Activated naive CD4-positive, alpha-beta T cell treated with anti-CD3 and anti-CD28 coated beads, Interleukin-2, amount 10 ng/mL, durations not matched to agents 7 days and 5 days (primary cell): ENCODE data around the gene MTUS2.
"Not testable (repeated sequence)": the region's sequence is repeated elsewhere in the genome, so short reads cannot be mapped to it uniquely, and the experiment has no call there.

ENCODE experiments used
- CTCF ChIA-PET: fragments of 350-600 bp; sonication (Branson Sonifier 250); formaldehyde crosslinking; loops from one replicate; lab custom pipeline; 2021; ENCODE audit warnings: antibody characterized with exemption; lab: Charles Lee
- DNase-seq: peaks from one replicate; pipeline ENCODE4 v3.0.0-alpha.2; 2020
- H3K27ac Mint-ChIP-seq: one replicate; pipeline ENCODE4 v1.8.0; 2021; ENCODE audit warnings: mild to moderate bottlenecking, moderate library complexity, mixed read lengths
- H3K27me3 Mint-ChIP-seq: one replicate; pipeline ENCODE4 v1.8.0; 2021; ENCODE audit warnings: mild to moderate bottlenecking, mixed read lengths
- H3K36me3 Mint-ChIP-seq: one replicate; pipeline ENCODE4 v1.8.0; 2021; ENCODE audit warnings: mixed read lengths
- H3K4me1 Mint-ChIP-seq: one replicate; pipeline ENCODE4 v1.8.0; 2021; ENCODE audit warnings: mixed read lengths
- H3K4me3 Mint-ChIP-seq: one replicate; pipeline ENCODE4 v1.8.0; 2021; ENCODE audit warnings: mild to moderate bottlenecking, moderate library complexity, mixed read lengths
- H3K9me3 Mint-ChIP-seq: one replicate; pipeline ENCODE4 v1.8.0; 2021; ENCODE audit warnings: mixed read lengths

Gene MTUS2

GRCh38 chr13:29386246-29386645 is 566.1 kb downstream of the MTUS2 start:
- Mint-ChIP-seq H3K27me3 (no peaks in the 10 kb centered on the region), H3K27ac (no peak overlapping the region), H3K9me3 (peaks cover 2% of the 10 kb centered on the region), H3K4me3 (no peak overlapping the region), H3K36me3 (no peaks in the 10 kb centered on the region), H3K4me1 (no peaks in the 10 kb centered on the region)
- CTCF ChIA-PET = no interaction called here
- DNase-seq = no peak

GRCh38 chr13:29390598-29390997 is 570.5 kb downstream of the MTUS2 start:
- H3K4me3 Mint-ChIP-seq, H3K9me3 Mint-ChIP-seq, H3K36me3 Mint-ChIP-seq: not testable (repeated sequence)

GRCh38 chr13:29396446-29396845 is 576.3 kb downstream of the MTUS2 start:
- Mint-ChIP-seq H3K4me3 (no peak overlapping the region), H3K4me1 (no peaks in the 10 kb centered on the region), H3K27ac (no peak overlapping the region), H3K9me3 (no peaks in the 10 kb centered on the region), H3K27me3 (peaks cover 8% of the 10 kb centered on the region), H3K36me3 (no peaks in the 10 kb centered on the region)
- DNase-seq = no peak
- CTCF ChIA-PET = no interaction called here

More at GRCh38 chr13:29390598-29390997, 570.5 kb downstream of the MTUS2 start:
- CTCF ChIA-PET, H3K4me1 Mint-ChIP-seq, DNase-seq, H3K27ac Mint-ChIP-seq, H3K27me3 Mint-ChIP-seq: not testable (repeated sequence)

- Mint-ChIP-seq H3K27me3 (peaks cover 9% of the 10 kb centered on the region), H3K9me3 (no peaks in the 10 kb centered on the region), H3K4me1 (no peaks in the 10 kb centered on the region), H3K4me3 (no peak overlapping the region), H3K36me3 (no peaks in the 10 kb centered on the region), H3K27ac (no peak overlapping the region)
- CTCF ChIA-PET = no interaction called here
- DNase-seq = no peak
Observed at GRCh38 chr13:29397265-29397664, 577.1 kb downstream of the MTUS2 start.

GRCh38 chr13:29402166-29402636 is 582.1 kb downstream of the MTUS2 start:
- no peak overlapping the region for H3K4me3 Mint-ChIP-seq
- H3K9me3 Mint-ChIP-seq = no peaks in the 10 kb centered on the region
- H3K36me3 Mint-ChIP-seq = no peaks in the 10 kb centered on the region
- peaks cover 10% of the 10 kb centered on the region for H3K27me3 Mint-ChIP-seq
- DNase-seq = no peak
- no peak overlapping the region for H3K27ac Mint-ChIP-seq
- CTCF ChIA-PET = no interaction called here
- no peaks in the 10 kb centered on the region for H3K4me1 Mint-ChIP-seq

- Mint-ChIP-seq H3K4me3 (no peak overlapping the region), H3K4me1 (no peaks in the 10 kb centered on the region), H3K27me3 (peaks cover 10% of the 10 kb centered on the region), H3K9me3 (no peaks in the 10 kb centered on the region), H3K36me3 (no peaks in the 10 kb centered on the region), H3K27ac (no peak overlapping the region)
- CTCF ChIA-PET = no interaction called here
- no peak for DNase-seq
Observed at GRCh38 chr13:29405401-29405800, 585.3 kb downstream of the MTUS2 start.

- no peak overlapping the region for H3K27ac Mint-ChIP-seq
- CTCF ChIA-PET = no interaction called here
- H3K36me3 Mint-ChIP-seq = no peaks in the 10 kb centered on the region
- peaks cover 4% of the 10 kb centered on the region for H3K9me3 Mint-ChIP-seq
- H3K4me3 Mint-ChIP-seq = no peak overlapping the region
- no peak for DNase-seq
- peaks cover 5% of the 10 kb centered on the region for H3K4me1 Mint-ChIP-seq
- H3K27me3 Mint-ChIP-seq = no peaks in the 10 kb centered on the region
Observed at GRCh38 chr13:29411481-29411880, 591.3 kb downstream of the MTUS2 start.

- no peaks in the 10 kb centered on the region for H3K4me1 Mint-ChIP-seq
- no peak overlapping the region for H3K27ac Mint-ChIP-seq
- no peaks in the 10 kb centered on the region for H3K9me3 Mint-ChIP-seq
- CTCF ChIA-PET = no interaction called here
- peaks cover 7% of the 10 kb centered on the region for H3K27me3 Mint-ChIP-seq
- no peak overlapping the region for H3K4me3 Mint-ChIP-seq
- no peak for DNase-seq
- no peaks in the 10 kb centered on the region for H3K36me3 Mint-ChIP-seq
Observed at GRCh38 chr13:29418026-29418425, 597.9 kb downstream of the MTUS2 start.

GRCh38 chr13:29421118-29421517 is 601.0 kb downstream of the MTUS2 start:
- no peak overlapping the region for H3K27ac Mint-ChIP-seq

GRCh38 chr13:29422015-29422414 is 601.9 kb downstream of the MTUS2 start:
- H3K4me1 Mint-ChIP-seq = no peaks in the 10 kb centered on the region
- no peaks in the 10 kb centered on the region for H3K9me3 Mint-ChIP-seq
- H3K36me3 Mint-ChIP-seq = no peaks in the 10 kb centered on the region
- no peak overlapping the region for H3K4me3 Mint-ChIP-seq
- no peak overlapping the region for H3K27ac Mint-ChIP-seq
- CTCF ChIA-PET = no interaction called here
- H3K27me3 Mint-ChIP-seq = peaks cover 27% of the 10 kb centered on the region
- no peak for DNase-seq

More at GRCh38 chr13:29421118-29421517, 601.0 kb downstream of the MTUS2 start:
- H3K4me1 Mint-ChIP-seq = no peaks in the 10 kb centered on the region
- peaks cover 19% of the 10 kb centered on the region for H3K27me3 Mint-ChIP-seq
- H3K4me3 Mint-ChIP-seq = no peak overlapping the region
- no peaks in the 10 kb centered on the region for H3K36me3 Mint-ChIP-seq
- no peak for DNase-seq
- no peaks in the 10 kb centered on the region for H3K9me3 Mint-ChIP-seq
- CTCF ChIA-PET = no interaction called here

GRCh38 chr13:29423050-29423449 is 602.9 kb downstream of the MTUS2 start:
- H3K4me3 Mint-ChIP-seq = no peak overlapping the region
- no peak overlapping the region for H3K27ac Mint-ChIP-seq
- DNase-seq = no peak
- no peaks in the 10 kb centered on the region for H3K4me1 Mint-ChIP-seq
- CTCF ChIA-PET = no interaction called here
- peaks cover 35% of the 10 kb centered on the region for H3K27me3 Mint-ChIP-seq
- H3K36me3 Mint-ChIP-seq = no peaks in the 10 kb centered on the region
- no peaks in the 10 kb centered on the region for H3K9me3 Mint-ChIP-seq

GRCh38 chr13:29427937-29428309 is 607.8 kb downstream of the MTUS2 start:
- no peak for DNase-seq

GRCh38 chr13:29428310-29429181 is 608.4 kb downstream of the MTUS2 start:
- Mint-ChIP-seq H3K9me3 (no peaks in the 10 kb centered on the region), H3K27me3 (peaks cover 45% of the 10 kb centered on the region), H3K4me3 (no peak overlapping the region), H3K36me3 (no peaks in the 10 kb centered on the region), H3K27ac (no peak overlapping the region), H3K4me1 (peaks cover 4% of the 10 kb centered on the region)
- DNase-seq = no peak
- CTCF ChIA-PET = no interaction called here

More at GRCh38 chr13:29427937-29428309, 607.8 kb downstream of the MTUS2 start:
- H3K4me3 Mint-ChIP-seq = no peak overlapping the region
- peaks cover 50% of the 10 kb centered on the region for H3K27me3 Mint-ChIP-seq
- H3K36me3 Mint-ChIP-seq = no peaks in the 10 kb centered on the region
- H3K9me3 Mint-ChIP-seq = no peaks in the 10 kb centered on the region
- CTCF ChIA-PET = no interaction called here
- H3K27ac Mint-ChIP-seq = no peak overlapping the region
- H3K4me1 Mint-ChIP-seq = peaks cover 4% of the 10 kb centered on the region

GRCh38 chr13:29429286-29429900 is 609.3 kb downstream of the MTUS2 start:
- H3K27me3 Mint-ChIP-seq = peaks cover 45% of the 10 kb centered on the region
- no peak for DNase-seq
- CTCF ChIA-PET = no interaction called here
- H3K4me3 Mint-ChIP-seq = no peak overlapping the region
- H3K36me3 Mint-ChIP-seq = no peaks in the 10 kb centered on the region
- no peak overlapping the region for H3K27ac Mint-ChIP-seq
- H3K9me3 Mint-ChIP-seq = no peaks in the 10 kb centered on the region
- H3K4me1 Mint-ChIP-seq = peaks cover 4% of the 10 kb centered on the region
